Nephron progenitor cell (in vitro differentiated cells): Measurements from ENCODE around the gene TM7SF3.
"Not testable (repeated sequence)": the region's sequence is repeated elsewhere in the genome, so short reads cannot be mapped to it uniquely, and the experiment has no call there.

Experiments
- DNase-seq: peaks from one replicate; pipeline ENCODE4 v3.0.0; 2021
- H3K27ac Mint-ChIP-seq: 2 replicates; pipeline ENCODE4 v1.8.0; 2021; ENCODE audit warnings: mild to moderate bottlenecking, moderate library complexity, mixed read lengths
- H3K27me3 Mint-ChIP-seq: 2 replicates; pipeline ENCODE4 v1.8.0; 2021; ENCODE audit warnings: mild to moderate bottlenecking, low read depth, mixed read lengths; ENCODE audit not compliant: poor library complexity
- H3K36me3 Mint-ChIP-seq: 2 replicates; pipeline ENCODE4 v1.8.0; 2021; ENCODE audit warnings: low read depth, mixed read lengths
- H3K4me1 Mint-ChIP-seq: 2 replicates; pipeline ENCODE4 v1.8.0; 2021; ENCODE audit warnings: mixed read lengths
- H3K4me3 Mint-ChIP-seq: 2 replicates; pipeline ENCODE4 v1.8.0; 2021; ENCODE audit warnings: mild to moderate bottlenecking, moderate library complexity, mixed read lengths
- H3K9me3 Mint-ChIP-seq: 2 replicates; pipeline ENCODE4 v1.8.0; 2021; ENCODE audit warnings: mild to moderate bottlenecking, moderate library complexity, mixed read lengths
- TF ChIP-seq, protein P1 (sequence below): fragments of 200-600 bp; sonication (generic); IDR thresholded peaks from 2 replicates; pipeline ENCODE4 v1.5.0; 2021; ENCODE audit warnings: antibody characterized with exemption

The TM7SF3 gene

GRCh38 chr12:27055966-27056365 lies 41.8 kb upstream of the TM7SF3 start:
- Mint-ChIP-seq H3K27me3 (no peaks in the 10 kb centered on the region), H3K36me3 (no peaks in the 10 kb centered on the region), H3K9me3 (no peaks in the 10 kb centered on the region), H3K4me3 (no peak overlapping the region), H3K27ac (no peak overlapping the region), H3K4me1 (no peaks in the 10 kb centered on the region)
- TF ChIP-seq, protein P1, sequence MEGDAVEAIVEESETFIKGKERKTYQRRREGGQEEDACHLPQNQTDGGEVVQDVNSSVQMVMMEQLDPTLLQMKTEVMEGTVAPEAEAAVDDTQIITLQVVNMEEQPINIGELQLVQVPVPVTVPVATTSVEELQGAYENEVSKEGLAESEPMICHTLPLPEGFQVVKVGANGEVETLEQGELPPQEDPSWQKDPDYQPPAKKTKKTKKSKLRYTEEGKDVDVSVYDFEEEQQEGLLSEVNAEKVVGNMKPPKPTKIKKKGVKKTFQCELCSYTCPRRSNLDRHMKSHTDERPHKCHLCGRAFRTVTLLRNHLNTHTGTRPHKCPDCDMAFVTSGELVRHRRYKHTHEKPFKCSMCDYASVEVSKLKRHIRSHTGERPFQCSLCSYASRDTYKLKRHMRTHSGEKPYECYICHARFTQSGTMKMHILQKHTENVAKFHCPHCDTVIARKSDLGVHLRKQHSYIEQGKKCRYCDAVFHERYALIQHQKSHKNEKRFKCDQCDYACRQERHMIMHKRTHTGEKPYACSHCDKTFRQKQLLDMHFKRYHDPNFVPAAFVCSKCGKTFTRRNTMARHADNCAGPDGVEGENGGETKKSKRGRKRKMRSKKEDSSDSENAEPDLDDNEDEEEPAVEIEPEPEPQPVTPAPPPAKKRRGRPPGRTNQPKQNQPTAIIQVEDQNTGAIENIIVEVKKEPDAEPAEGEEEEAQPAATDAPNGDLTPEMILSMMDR = no peak
- DNase-seq = no peak

GRCh38 chr12:27052742-27053141 lies 38.6 kb upstream of the TM7SF3 start:
- DNase-seq = no peak
- Mint-ChIP-seq H3K27me3 (no peaks in the 10 kb centered on the region), H3K4me1 (no peaks in the 10 kb centered on the region), H3K9me3 (no peaks in the 10 kb centered on the region), H3K4me3 (no peak overlapping the region), H3K36me3 (no peaks in the 10 kb centered on the region), H3K27ac (no peak overlapping the region)
- TF ChIP-seq, protein P1 = no peak

- TF ChIP-seq, protein P1 = no peak
- no peaks in the 10 kb centered on the region for H3K36me3 Mint-ChIP-seq
Measured at GRCh38 chr12:27052176-27052575, 38.0 kb upstream of the TM7SF3 start.

GRCh38 chr12:27048822-27049752 lies 34.9 kb upstream of the TM7SF3 start:
- TF ChIP-seq, protein P1 = no peak
- no peak overlapping the region for H3K27ac Mint-ChIP-seq
- H3K9me3 Mint-ChIP-seq = no peaks in the 10 kb centered on the region
- no peaks in the 10 kb centered on the region for H3K4me1 Mint-ChIP-seq
- DNase-seq = no peak
- H3K27me3 Mint-ChIP-seq = no peaks in the 10 kb centered on the region
- H3K36me3 Mint-ChIP-seq = no peaks in the 10 kb centered on the region
- no peak overlapping the region for H3K4me3 Mint-ChIP-seq

More at GRCh38 chr12:27052176-27052575, 38.0 kb upstream of the TM7SF3 start:
- Mint-ChIP-seq H3K27me3 (no peaks in the 10 kb centered on the region), H3K4me3 (no peak overlapping the region), H3K4me1 (no peaks in the 10 kb centered on the region), H3K27ac (no peak overlapping the region), H3K9me3 (no peaks in the 10 kb centered on the region)
- no peak for DNase-seq

DNA sequence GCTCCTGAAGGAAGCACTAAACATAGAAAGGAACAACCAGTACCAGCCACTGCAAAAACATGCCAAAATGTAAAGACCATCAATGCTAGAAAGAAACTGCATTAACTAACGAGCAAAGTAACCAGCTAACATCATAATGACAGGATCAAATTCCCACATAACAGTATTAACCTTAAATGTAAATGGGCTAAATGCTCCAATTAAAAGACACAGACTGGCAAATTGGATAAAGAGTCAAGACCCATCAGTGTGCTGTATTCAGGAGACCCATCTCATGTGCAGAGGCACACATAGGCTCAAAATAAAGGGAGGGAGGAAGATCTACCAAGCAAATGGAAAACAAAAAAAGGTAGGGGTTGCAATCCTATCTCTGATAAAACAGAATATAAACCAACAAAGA lies 27.8 kb upstream of the TM7SF3 start:
- not testable (repeated sequence) for H3K4me3 Mint-ChIP-seq, DNase-seq, H3K27ac Mint-ChIP-seq, H3K27me3 Mint-ChIP-seq, H3K4me1 Mint-ChIP-seq
- H3K36me3 Mint-ChIP-seq = peaks cover 46% of the 10 kb centered on the region
- peaks cover 42% of the 10 kb centered on the region for H3K9me3 Mint-ChIP-seq

DNA sequence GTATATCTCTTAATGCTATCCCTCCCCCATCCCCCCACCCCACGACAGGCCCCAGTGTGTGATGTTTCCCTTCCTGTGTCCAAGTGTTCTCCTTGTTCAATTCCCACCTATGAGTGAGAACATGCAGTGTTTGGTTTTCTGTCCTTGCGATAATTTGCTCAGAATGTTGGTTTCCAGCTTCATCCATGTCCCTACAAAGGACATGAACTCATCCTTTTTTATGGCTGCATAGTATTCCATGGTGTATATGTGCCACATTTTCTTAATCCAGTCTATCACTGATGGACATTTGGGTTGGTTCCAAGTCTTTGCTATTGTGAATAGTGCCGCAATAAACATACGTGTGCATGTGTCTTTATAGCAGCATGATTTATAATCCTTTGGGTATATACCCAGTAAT lies 26.5 kb upstream of the TM7SF3 start:
- H3K4me3 Mint-ChIP-seq, DNase-seq, H3K27me3 Mint-ChIP-seq, H3K4me1 Mint-ChIP-seq, H3K27ac Mint-ChIP-seq: not testable (repeated sequence)
- Mint-ChIP-seq H3K36me3 (peaks cover 57% of the 10 kb centered on the region), H3K9me3 (peaks cover 48% of the 10 kb centered on the region)
